H9 (cell line): Measurements from ENCODE around the gene CD248. TPM values are rescaled to one million over a fixed set of nuclear protein-coding genes. Genes with fewer than 3 reads are reported as not detected.

ENCODE experiments used
- DNase-seq: peaks from one replicate; pipeline ENCODE4 v3.0.0-alpha.2; 2017
- H2AFZ ChIP-seq: one replicate; pipeline ENCODE4 v1.6.1; 2013; ENCODE audit warnings: mild to moderate bottlenecking, low read length, control low read depth, moderate library complexity
- H2AK5ac ChIP-seq: 2 replicates; pipeline ENCODE4 v1.6.1; 2013; ENCODE audit warnings: low read length, control low read depth, mixed read lengths; ENCODE audit not compliant: insufficient read length
- H2BK120ac ChIP-seq: one replicate; pipeline ENCODE4 v1.6.1; 2013; ENCODE audit warnings: low read depth, mild to moderate bottlenecking, low read length, control low read depth, inconsistent platforms; ENCODE audit not compliant: poor library complexity, severe bottlenecking
- H2BK12ac ChIP-seq: 2 replicates; pipeline ENCODE4 v1.6.1; 2013; ENCODE audit warnings: low read length, control low read depth, mixed read lengths, low read depth; ENCODE audit not compliant: insufficient read length
- H2BK15ac ChIP-seq: 2 replicates; pipeline ENCODE4 v1.6.1; 2013; ENCODE audit warnings: low read depth, low read length, control low read depth
- H2BK20ac ChIP-seq: one replicate; pipeline ENCODE4 v1.6.1; 2013; ENCODE audit warnings: low read depth, mild to moderate bottlenecking, low read length, control low read depth, inconsistent platforms; ENCODE audit not compliant: poor library complexity, severe bottlenecking
- H2BK5ac ChIP-seq: 2 replicates; pipeline ENCODE4 v1.6.1; 2013; ENCODE audit warnings: low read length, control low read depth, mixed read lengths; ENCODE audit not compliant: insufficient read length
- H3K14ac ChIP-seq: 2 replicates; pipeline ENCODE4 v1.6.1; 2013; ENCODE audit warnings: low read length, control low read depth; ENCODE audit not compliant: insufficient read depth
- H3K18ac ChIP-seq: 2 replicates; pipeline ENCODE4 v1.6.1; 2013; ENCODE audit warnings: low read depth, mild to moderate bottlenecking, mixed read lengths, low read length, control low read depth; ENCODE audit not compliant: insufficient read length
- H3K23ac ChIP-seq: 2 replicates; pipeline ENCODE4 v1.6.1; 2013; ENCODE audit warnings: low read length, control low read depth, mixed read lengths, low read depth; ENCODE audit not compliant: insufficient read length
- H3K23me2 ChIP-seq: 2 replicates; pipeline ENCODE4 v1.6.1; 2013; ENCODE audit warnings: low read depth, mild to moderate bottlenecking, mixed read lengths, low read length, control low read depth; ENCODE audit not compliant: insufficient read length, poor library complexity, severe bottlenecking
- H3K27ac ChIP-seq: 2 replicates; pipeline ENCODE4 v1.5.1; 2013; ENCODE audit warnings: low read length, control low read depth, mixed read lengths, low read depth; ENCODE audit not compliant: insufficient read length
- H3K27me3 ChIP-seq: 2 replicates; pipeline ENCODE4 v1.6.1; 2013; ENCODE audit warnings: low read length, control low read depth, inconsistent platforms; ENCODE audit not compliant: insufficient read depth
- H3K4ac ChIP-seq: 2 replicates; pipeline ENCODE4 v1.6.1; 2013; ENCODE audit warnings: low read depth, mild to moderate bottlenecking, control low read depth, inconsistent platforms, low read length, moderate library complexity
- H3K4me1 ChIP-seq: 2 replicates; pipeline ENCODE4 v1.6.1; 2013; ENCODE audit warnings: low read length, control low read depth, inconsistent platforms; ENCODE audit not compliant: insufficient read depth
- H3K4me2 ChIP-seq: 2 replicates; pipeline ENCODE4 v1.6.1; 2013; ENCODE audit warnings: low read length, control low read depth, mixed read lengths; ENCODE audit not compliant: insufficient read length, insufficient read depth
- H3K56ac ChIP-seq: 2 replicates; pipeline ENCODE4 v1.6.1; 2013; ENCODE audit warnings: low read depth, mild to moderate bottlenecking, mixed read lengths, low read length, control low read depth; ENCODE audit not compliant: insufficient read length
- H3K79me1 ChIP-seq: 2 replicates; pipeline ENCODE4 v1.6.1; 2013; ENCODE audit warnings: low read depth, mild to moderate bottlenecking, moderate library complexity, low read length, control low read depth, inconsistent platforms; ENCODE audit not compliant: insufficient read depth, poor library complexity, severe bottlenecking
- H3K79me2 ChIP-seq: 2 replicates; pipeline ENCODE4 v1.6.1; 2013; ENCODE audit warnings: low read length, control low read depth, inconsistent platforms; ENCODE audit not compliant: insufficient read depth
- H3K9ac ChIP-seq: 2 replicates; pipeline ENCODE4 v1.6.1; 2013; ENCODE audit warnings: low read length, control low read depth, mixed read lengths; ENCODE audit not compliant: insufficient read length; ENCODE audit errors: extremely low read depth
- H3K9me3 ChIP-seq: one replicate; pipeline ENCODE4 v1.6.1; 2013; ENCODE audit warnings: low read depth, low read length, inconsistent platforms; ENCODE audit not compliant: control insufficient read depth
- H3T11ph ChIP-seq: one replicate; pipeline ENCODE4 v1.6.1; 2013; ENCODE audit warnings: mild to moderate bottlenecking, low read length, control low read depth, inconsistent platforms
- H4K20me1 ChIP-seq: one replicate; pipeline ENCODE4 v1.6.1; 2013; ENCODE audit not compliant: control insufficient read depth, insufficient read length, insufficient read depth
- H4K5ac ChIP-seq: 2 replicates; pipeline ENCODE4 v1.6.1; 2013; ENCODE audit warnings: low read depth, mild to moderate bottlenecking, mixed read lengths, low read length, control low read depth; ENCODE audit not compliant: insufficient read length
- H4K8ac ChIP-seq: replicated peaks from 2 replicates; pipeline ENCODE4 v1.6.1; 2013; ENCODE audit warnings: low read length, control low read depth, mixed read lengths, low read depth; ENCODE audit not compliant: insufficient read length
- H4K91ac ChIP-seq: 2 replicates; pipeline ENCODE4 v1.6.1; 2013; ENCODE audit warnings: low read depth, mild to moderate bottlenecking, moderate library complexity, mixed read lengths, low read length, control low read depth; ENCODE audit not compliant: insufficient read length
- H3K27ac Mint-ChIP-seq, 3 experiments: 2 replicates in 2 of 3; 3 replicates in 1 of 3; pipeline ENCODE4 v1.8.0; 2020 to 2021; ENCODE audit warnings: mixed read lengths in 3 of 3, mild to moderate bottlenecking in 1 of 3, moderate library complexity in 1 of 3
- H3K27me3 Mint-ChIP-seq: 2 replicates; pipeline ENCODE4 v1.8.0; 2021; ENCODE audit warnings: low read depth, mild to moderate bottlenecking, moderate library complexity, mixed read lengths
- H3K36me3 Mint-ChIP-seq, 3 experiments: 2 replicates in 2 of 3; 3 replicates in 1 of 3; pipeline ENCODE4 v1.8.0; 2020 to 2021; ENCODE audit warnings: low read depth in 3 of 3, mixed read lengths in 3 of 3; ENCODE audit not compliant: insufficient read depth in 1 of 3
- H3K4me1 Mint-ChIP-seq, 2 experiments: 2 replicates each; pipeline ENCODE4 v1.8.0; 2020; ENCODE audit warnings: mixed read lengths in 2 of 2
- H3K4me3 Mint-ChIP-seq, 2 experiments: 2 replicates in 1 of 2; 3 replicates in 1 of 2; pipeline ENCODE4 v1.8.0; 2020 to 2021; ENCODE audit warnings: mild to moderate bottlenecking in 2 of 2, mixed read lengths in 2 of 2, moderate library complexity in 1 of 2
- H3K9me3 Mint-ChIP-seq, 2 experiments: 2 replicates in 1 of 2; 3 replicates in 1 of 2; pipeline ENCODE4 v1.8.0; 2020; ENCODE audit warnings: mild to moderate bottlenecking in 2 of 2, mixed read lengths in 2 of 2, moderate library complexity in 1 of 2
- CTCF ChIP-seq: fragments of 200-600 bp; sonication (generic); conservative IDR thresholded peaks from 3 replicates; pipeline ENCODE4 v1.8.0; 2021; ENCODE audit warnings: antibody characterized with exemption, mild to moderate bottlenecking
- WGBS: extraction: QIAGEN DNeasy Blood & Tissue Kit; methylation state at CpG from one replicate; pipeline ENCODE4 v1.1.7; 2013; ENCODE audit warnings: missing lambda C conversion rate, low lambda C conversion rate, mixed read lengths; ENCODE audit not compliant: insufficient read length; ENCODE audit errors: extremely low coverage; 5-methylcytosine and 5-hydroxymethylcytosine counted together
- total RNA-seq: library from RNA; stranded (reverse); gene quantifications from 2 replicates; pipeline ENCODE4 v1.2.1, GENCODE V29; 2021

Gene CD248
- total RNA-seq, 1 experiment from 2014 or later: 1.5 TPM

GRCh38 chr11:66274219-66274618 is 42.6 kb downstream of the CD248 start:
- no peak for DNase-seq
- no peak overlapping the region for H2BK5ac ChIP-seq
- WGBS: no CpG with 5 or more reads among the region's 1 CpG

More at GRCh38 chr11:66274219-66274618, 42.6 kb downstream of the CD248 start:
- Histone ChIP-seq H3K9me3 (no peaks in the 10 kb centered on the region), H3K9ac (no peak overlapping the region), H2AFZ (no peak overlapping the region), H2BK15ac (no peak overlapping the region), H3K18ac (no peak overlapping the region), H3K23me2 (peaks cover 3% of the 10 kb centered on the region), H3K79me2 (peaks cover 5% of the 10 kb centered on the region; the same call in 1 of the 2 replicates), H3K14ac (no peak overlapping the region), H3K27me3 (no peaks in the 10 kb centered on the region), H4K8ac (no peak overlapping the region), H2AK5ac (no peak overlapping the region), H3K56ac (no peak overlapping the region), H3K4ac (no peak overlapping the region), H2BK120ac (no peak overlapping the region), H2BK12ac (no peak overlapping the region), H4K5ac (no peak overlapping the region), H4K91ac (no peak overlapping the region), H3K23ac (no peak overlapping the region), H4K20me1 (no peaks in the 10 kb centered on the region), H3K79me1 (no peaks in the 10 kb centered on the region), H2BK20ac (no peak overlapping the region), H3K4me1 (no peaks in the 10 kb centered on the region), H3K27ac (no peak overlapping the region), H3T11ph (no peak overlapping the region), H3K4me2 (no peak overlapping the region)
- Mint-ChIP-seq H3K36me3 (peaks cover 7 to 42% (median 38%) of the 10 kb centered on the region in 3 experiments; a peak in 6 of 7 replicates), H3K9me3 (no peaks in the 10 kb centered on the region), H3K27me3 (peaks cover 7% of the 10 kb centered on the region), H3K4me1 (peaks cover 14 to 16% of the 10 kb centered on the region in 2 experiments), H3K4me3 (no peak overlapping the region), H3K27ac (no peak overlapping the region; a peak in 1 of 7 replicates)
- TF ChIP-seq CTCF: no peak
